Spleen (tissue), 11 donors: ENCODE results near the gene REC8. TPM values are rescaled to one million over a fixed set of nuclear protein-coding genes. Genes with fewer than 3 reads are reported as not detected.
A peak's percentile ranks its signal among the peaks of the same experiment; 100 is the strongest.

Experiments
- DNase-seq: peaks from one replicate; pipeline ENCODE4 v3.0.0-alpha.2; 2020
- H3K27ac ChIP-seq, 8 donors: fragments of 200-600 bp; sonication (generic) in 7 of 8; 1 replicate in 4 of 8; 2 replicates in 4 of 8; pipeline versions ENCODE4 v1.5.0 to v1.8.0; 2016 to 2021; ENCODE audit warnings: inconsistent platforms in 4 of 8, mild to moderate bottlenecking in 4 of 8, moderate library complexity in 1 of 8
- H3K27me3 ChIP-seq, 7 donors: fragments of 200-600 bp; sonication (generic) in 6 of 7; replicated peaks in 1 of 7; 1 replicate in 4 of 7; 2 replicates in 3 of 7; pipeline versions ENCODE4 v1.5.0 to v1.8.0; 2016 to 2021; ENCODE audit warnings: inconsistent platforms in 3 of 7, mild to moderate bottlenecking in 1 of 7
- H3K36me3 ChIP-seq, 6 donors: fragments of 200-600 bp; sonication (generic) in 5 of 6; 1 replicate in 4 of 6; 2 replicates in 2 of 6; pipeline versions ENCODE4 v1.5.0 to v1.8.0; 2016 to 2021; ENCODE audit warnings: inconsistent platforms in 2 of 6
- H3K4me1 ChIP-seq, 6 donors: fragments of 200-600 bp; sonication (generic) in 5 of 6; 1 replicate in 3 of 6; 2 replicates in 3 of 6; pipeline versions ENCODE4 v1.5.0 to v1.8.0; 2016 to 2021; ENCODE audit warnings: inconsistent platforms in 3 of 6
- H3K4me3 ChIP-seq, 8 donors: fragments of 200-600 bp; sonication (generic) in 7 of 8; 1 replicate in 4 of 8; 2 replicates in 4 of 8; pipeline versions ENCODE4 v1.5.0 to v1.8.0; 2016 to 2021; ENCODE audit warnings: inconsistent platforms in 4 of 8, mild to moderate bottlenecking in 4 of 8, moderate library complexity in 2 of 8
- H3K9me3 ChIP-seq, 8 donors: fragments of 200-600 bp; sonication (generic) in 7 of 8; 1 replicate in 4 of 8; 2 replicates in 4 of 8; pipeline versions ENCODE4 v1.5.0 to v1.8.0; 2016 to 2021; ENCODE audit warnings: inconsistent platforms in 4 of 8
- CTCF ChIP-seq, 11 experiments: fragments of 200-600 bp in 7 of 11; fragments of 450-650 bp in 4 of 11; sonication (generic) in 4 of 11; IDR thresholded peaks in 8 of 11; conservative IDR thresholded peaks in 3 of 11; 1 replicate in 7 of 11; 2 replicates in 4 of 11; pipeline versions ENCODE4 v1.4.0 to v1.8.0; 2016 to 2021; ENCODE audit warnings: antibody characterized with exemption in 11 of 11, inconsistent platforms in 4 of 11, mild to moderate bottlenecking in 1 of 11
- POLR2A ChIP-seq, 3 donors: fragments of 450-650 bp; IDR thresholded peaks; one replicate each; pipeline ENCODE4 v1.5.1; 2017; ENCODE audit warnings: antibody characterized with exemption in 3 of 3, mild to moderate bottlenecking in 1 of 3
- POLR2AphosphoS5 ChIP-seq, 3 donors: sonication (generic); formaldehyde crosslinking; IDR thresholded peaks; one replicate each; pipeline ENCODE4 v1.5.1; 2017; ENCODE audit warnings: antibody characterized with exemption in 3 of 3
- WGBS, 5 donors: extraction: QIAGEN DNeasy Blood & Tissue Kit in 3 of 5; methylation state at CpG; one replicate each; pipeline versions ENCODE4 v1.1.5 to v1.1.7; 2013 to 2018; 5-methylcytosine and 5-hydroxymethylcytosine counted together
- intact Hi-C: fragments of 100-400 bp; cut with DNase I; formaldehyde crosslinking; loops from one replicate; pipeline ENCODE4 v1.15.0; 2023; ENCODE audit warnings: low total_unique reads
- polyA plus RNA-seq, 3 donors: library from polyadenylated mRNA; stranded (reverse); fragments of 200-250 nt; gene quantifications; one replicate each; pipeline ENCODE4 v1.2.1, GENCODE V29; 2013
- total RNA-seq, 7 donors: library from RNA; depleted of rRNA in 3 of 7; stranded (reverse); fragments of >200 nt in 3 of 7; fragmentation: NEBNext Ultra II Directional in 4 of 7; extraction: Animal tissue kit (Norgen Biotek cat#: 25700) in 4 of 7; gene quantifications; one replicate each; pipeline versions ENCODE4 v1.1.0 to v1.2.1, GENCODE V29; 2016 to 2021
- donor health status: healthy with polysubstance abuse.
- donor health status: DM: no; HTN: no; CAD: no; lungs with moderate emphysema.
- donor health status: DM: no; HTN: no; CAD: no.
- donor health status: Bipolar disorder and iron deficiency.
- donor health status: healthy.
- donor health status: DM: no; HTN: no; CAD: no.
- donor health status: DM: yes; HTN: yes; CAD: no.

Gene REC8
- total and polyA plus RNA-seq, 10 donors: 23.5 to 51.6 (median 40.2) TPM

- 89 to 93% (median 91%) methylated on average over 10 of the region's 10 CpGs for WGBS, 5 donors
- no peak overlapping the region for H3K4me3 ChIP-seq
- no peaks in the 10 kb centered on the region for H3K27me3 ChIP-seq
- H3K9me3 ChIP-seq: no peaks in the 10 kb centered on the region
- TF ChIP-seq CTCF (IDR thresholded peaks at IDR 0.05 in 8 of 11, conservative IDR thresholded peaks at IDR 0.05 in 3 of 11): no peak
- TF ChIP-seq POLR2AphosphoS5 (IDR thresholded peaks at IDR 0.05): peak in 2 of 3 donors; percentile 22 to 35
- no peak for TF ChIP-seq POLR2A (IDR thresholded peaks at IDR 0.05)
- peak; percentile 54 for DNase-seq
- H3K27ac ChIP-seq: peak overlapping the region in 6 of 8 donors; percentile 64 to 84 (median 69)
- intact Hi-C loops: no loop called here
- H3K36me3 ChIP-seq: peaks cover 6 to 100% (median 93%) of the 10 kb centered on the region in 6 donors
- peaks cover 0 to 65% (median 31%) of the 10 kb centered on the region in 6 donors for H3K4me1 ChIP-seq
Measured at GRCh38 chr14:24155100-24155499, 16.8 kb upstream of the REC8 start.

- no peak for TF ChIP-seq POLR2A (IDR thresholded peaks at IDR 0.05)
- TF ChIP-seq POLR2AphosphoS5 (IDR thresholded peaks at IDR 0.05): no peak
- no peak for TF ChIP-seq CTCF (IDR thresholded peaks at IDR 0.05 in 8 of 11, conservative IDR thresholded peaks at IDR 0.05 in 3 of 11)
- H3K9me3 ChIP-seq: no peaks in the 10 kb centered on the region
- peaks cover 8 to 61% (median 33%) of the 10 kb centered on the region in 6 donors for H3K4me1 ChIP-seq
- DNase-seq: no peak
- H3K27ac ChIP-seq: peak overlapping the region in 7 of 8 donors; percentile 21 to 84 (median 69)
- intact Hi-C loops: no loop called here
- no peaks in the 10 kb centered on the region for H3K27me3 ChIP-seq
- H3K36me3 ChIP-seq: peaks cover 0 to 91% (median 82%) of the 10 kb centered on the region in 6 donors
- 86 to 93% (median 87%) methylated on average over 1 of the region's 1 CpG for WGBS, 5 donors
- H3K4me3 ChIP-seq: no peak overlapping the region
Measured at GRCh38 chr14:24156840-24157239, 15.0 kb upstream of the REC8 start.

GRCh38 chr14:24157331-24157730, 14.5 kb upstream of the REC8 start:
- TF ChIP-seq POLR2A (IDR thresholded peaks at IDR 0.05) (no peak), POLR2AphosphoS5 (IDR thresholded peaks at IDR 0.05) (peak; percentile 41 to 79 (median 64))
- Histone ChIP-seq H3K4me1 (peaks cover 10 to 66% (median 37%) of the 10 kb centered on the region in 6 donors), H3K36me3 (peaks cover 0 to 91% (median 77%) of the 10 kb centered on the region in 6 donors), H3K9me3 (no peaks in the 10 kb centered on the region), H3K4me3 (no peak overlapping the region), H3K27me3 (no peaks in the 10 kb centered on the region), H3K27ac (peak overlapping the region in 7 of 8 donors; percentile 4 to 84 (median 69))
- 77 to 88% (median 80%) methylated on average over 12 of the region's 12 CpGs for WGBS, 5 donors
- intact Hi-C loops: no loop called here
- DNase-seq: no peak

GRCh38 chr14:24159777-24160498, 11.9 kb upstream of the REC8 start:
- Histone ChIP-seq H3K4me1 (peaks cover 31 to 87% (median 64%) of the 10 kb centered on the region in 6 donors), H3K36me3 (peaks cover 16 to 91% (median 76%) of the 10 kb centered on the region in 6 donors), H3K9me3 (no peaks in the 10 kb centered on the region), H3K4me3 (no peak overlapping the region), H3K27ac (peak overlapping the region; percentile 92 to 99 (median 97)), H3K27me3 (no peaks in the 10 kb centered on the region)
- TF ChIP-seq POLR2AphosphoS5 (IDR thresholded peaks at IDR 0.05) (peak in 2 of 3 donors; percentile 21 to 35), POLR2A (IDR thresholded peaks at IDR 0.05) (no peak)
- intact Hi-C loops: no loop called here
- DNase-seq: peak; percentile 80
- WGBS, 5 donors: 91 to 96% (median 95%) methylated on average over 11 of the region's 11 CpGs

GRCh38 chr14:24160499-24160849, 11.4 kb upstream of the REC8 start:
- intact Hi-C loops: no loop called here
- peak overlapping the region in 1 of 8 donors; percentile 82 for H3K4me3 ChIP-seq
- TF ChIP-seq POLR2A (IDR thresholded peaks at IDR 0.05): no peak
- TF ChIP-seq POLR2AphosphoS5 (IDR thresholded peaks at IDR 0.05): no peak
- no peak for TF ChIP-seq CTCF (IDR thresholded peaks at IDR 0.05 in 8 of 11, conservative IDR thresholded peaks at IDR 0.05 in 3 of 11)
- H3K27ac ChIP-seq: peak overlapping the region; percentile 92 to 99 (median 97)
- no peak for DNase-seq
- H3K4me1 ChIP-seq: peaks cover 31 to 87% (median 67%) of the 10 kb centered on the region in 6 donors
- no peaks in the 10 kb centered on the region for H3K9me3 ChIP-seq
- 88 to 100% (median 90%) methylated on average over 4 of the region's 4 CpGs for WGBS, 5 donors
- H3K27me3 ChIP-seq: no peaks in the 10 kb centered on the region
- H3K36me3 ChIP-seq: peaks cover 20 to 91% (median 76%) of the 10 kb centered on the region in 6 donors
